HepG2 (cell line): Measurements from ENCODE around the gene HLF. TPM values are rescaled to one million over a fixed set of nuclear protein-coding genes. Genes with fewer than 3 reads are reported as not detected.

Experiments
- CREB1 ChIP-seq, 2 experiments: fragments of 450-650 bp in 1 of 2; IDR thresholded peaks; 2 replicates each; pipeline ENCODE4 v1.6.1; 2016 to 2017; ENCODE audit warnings: control low read depth in 1 of 2, mild to moderate bottlenecking in 1 of 2, missing compliant biosample characterization in 1 of 2, missing genetic modification characterization in 1 of 2
- HCFC1 ChIP-seq: fragments of 150-350 bp; IDR thresholded peaks from 2 replicates; pipeline ENCODE4 v1.6.1; 2014; ENCODE audit warnings: low read depth, low read length
- NFYB ChIP-seq: sonication (generic); formaldehyde crosslinking; IDR thresholded peaks from 2 replicates; pipeline ENCODE4 v1.4.0; 2020; ENCODE audit warnings: missing genetic modification reagents
- ZNF329 ChIP-seq: sonication (generic); formaldehyde crosslinking; IDR thresholded peaks from 2 replicates; pipeline ENCODE4 v1.9.0; 2021; ENCODE audit warnings: low read depth, mild to moderate bottlenecking, missing genetic modification reagents
- polyA plus RNA-seq, 8 experiments: library from polyadenylated mRNA; depleted of rRNA in 3 of 8; stranded (reverse) in 7 of 8; unstranded in 1 of 8; fragments of >200 nt; fragmentation: Illumina TruSeq in 4 of 8; extraction: Trizol in 4 of 8; gene quantifications; 2 replicates each; pipeline versions ENCODE4 v1.2.1 to v1.2.3, GENCODE V29; 2011 to 2016; ENCODE audit warnings: low read depth in 4 of 8, missing spikeins in 1 of 8, mixed read lengths in 1 of 8; ENCODE audit not compliant: insufficient read depth in 1 of 8
- total RNA-seq, 5 experiments: library from RNA; depleted of rRNA; stranded (reverse); fragments of >200 nt; fragmentation: Illumina TruSeq; extraction: Trizol; gene quantifications; 2 replicates each; pipeline ENCODE4 v1.2.3, GENCODE V29; 2016; ENCODE audit warnings: low read depth in 1 of 5
- TF ChIP-seq, protein P1 (sequence below): sonication (generic); formaldehyde crosslinking; conservative IDR thresholded peaks from 2 replicates; pipeline ENCODE4 v1.4.0; 2020; ENCODE audit warnings: missing genetic modification reagents
- TF ChIP-seq, protein P2 (sequence below): sonication (generic); formaldehyde crosslinking; IDR thresholded peaks from 2 replicates; pipeline ENCODE4 v1.4.0; 2020; ENCODE audit warnings: mild to moderate bottlenecking, missing genetic modification reagents, borderline replicate concordance
- TF ChIP-seq, protein P3 (sequence below): sonication (generic); formaldehyde crosslinking; IDR thresholded peaks from 2 replicates; pipeline ENCODE4 v1.4.0; 2020; ENCODE audit warnings: missing genetic modification reagents
- TF ChIP-seq, protein P4 (sequence below): sonication (generic); formaldehyde crosslinking; IDR thresholded peaks from 2 replicates; pipeline ENCODE4 v1.9.0; 2021; ENCODE audit warnings: missing genetic modification reagents, mild to moderate bottlenecking, borderline replicate concordance
- TF ChIP-seq, protein P5 (sequence below): sonication (generic); formaldehyde crosslinking; IDR thresholded peaks from 2 replicates; pipeline ENCODE4 v1.4.0; 2020; ENCODE audit warnings: missing genetic modification reagents, borderline replicate concordance

Gene HLF
- total and polyA plus RNA-seq, 2 of the 13 experiments (the other 11 are each of a cell fraction or from before 2014, with no cell fraction given), result 202 to 346 TPM

DNA sequence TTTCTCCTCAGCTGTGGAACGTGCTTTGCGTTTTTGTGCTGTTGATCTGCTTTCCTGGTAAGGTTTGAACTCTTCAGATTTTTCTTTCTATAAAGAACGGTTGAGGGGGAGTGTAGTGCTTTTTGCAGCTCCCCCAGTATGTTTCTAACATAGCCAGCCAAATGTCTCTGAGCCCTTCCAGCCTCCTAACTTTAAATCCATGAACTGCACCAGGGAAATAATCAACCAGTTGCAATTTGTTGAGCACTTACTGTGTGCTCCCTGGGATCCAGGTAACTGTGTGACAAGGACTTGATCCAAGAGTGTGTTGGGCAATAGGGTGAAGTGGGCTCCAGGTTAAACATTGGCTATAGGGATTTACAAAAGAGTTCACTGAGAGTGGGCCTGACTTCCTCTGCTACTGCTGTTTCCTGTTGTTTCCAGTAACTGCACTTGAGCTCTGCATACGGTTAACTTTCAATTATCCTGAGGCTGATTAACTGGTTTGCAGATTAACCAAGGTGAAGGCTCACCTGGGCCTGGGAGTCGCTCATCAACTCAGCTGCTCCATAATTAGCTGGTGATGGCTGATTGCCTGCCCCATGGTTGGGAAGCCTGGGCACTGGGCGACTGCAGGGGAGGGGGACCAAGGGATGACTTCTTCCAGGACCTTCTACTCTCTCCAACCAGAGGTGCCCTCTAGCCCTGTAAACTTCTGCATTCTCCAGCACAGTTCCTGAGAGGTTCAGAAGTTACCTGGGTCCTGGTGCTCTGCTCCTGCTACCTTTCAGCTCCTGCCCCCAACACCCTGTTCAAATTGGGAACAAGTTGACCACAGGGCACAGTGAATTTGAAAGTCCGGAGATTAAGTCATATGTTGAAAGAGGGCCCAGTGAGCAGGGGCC, 19.5 kb downstream of the HLF start (continued):
- TF ChIP-seq CREB1 (IDR thresholded peaks at IDR 0.05) (no peak), CREB1 (CRISPR knock-in tag; IDR thresholded peaks at IDR 0.05) (peak; percentile 82), ZNF329 (CRISPR knock-in tag) (peak; percentile 82; the same call in 1 of the 2 replicates), HCFC1 (no peak), NFYB (CRISPR knock-in tag) (0 out of 2 replicates have a peak, but pooled peaks have one; percentile 11)
- TF ChIP-seq, protein P1, sequence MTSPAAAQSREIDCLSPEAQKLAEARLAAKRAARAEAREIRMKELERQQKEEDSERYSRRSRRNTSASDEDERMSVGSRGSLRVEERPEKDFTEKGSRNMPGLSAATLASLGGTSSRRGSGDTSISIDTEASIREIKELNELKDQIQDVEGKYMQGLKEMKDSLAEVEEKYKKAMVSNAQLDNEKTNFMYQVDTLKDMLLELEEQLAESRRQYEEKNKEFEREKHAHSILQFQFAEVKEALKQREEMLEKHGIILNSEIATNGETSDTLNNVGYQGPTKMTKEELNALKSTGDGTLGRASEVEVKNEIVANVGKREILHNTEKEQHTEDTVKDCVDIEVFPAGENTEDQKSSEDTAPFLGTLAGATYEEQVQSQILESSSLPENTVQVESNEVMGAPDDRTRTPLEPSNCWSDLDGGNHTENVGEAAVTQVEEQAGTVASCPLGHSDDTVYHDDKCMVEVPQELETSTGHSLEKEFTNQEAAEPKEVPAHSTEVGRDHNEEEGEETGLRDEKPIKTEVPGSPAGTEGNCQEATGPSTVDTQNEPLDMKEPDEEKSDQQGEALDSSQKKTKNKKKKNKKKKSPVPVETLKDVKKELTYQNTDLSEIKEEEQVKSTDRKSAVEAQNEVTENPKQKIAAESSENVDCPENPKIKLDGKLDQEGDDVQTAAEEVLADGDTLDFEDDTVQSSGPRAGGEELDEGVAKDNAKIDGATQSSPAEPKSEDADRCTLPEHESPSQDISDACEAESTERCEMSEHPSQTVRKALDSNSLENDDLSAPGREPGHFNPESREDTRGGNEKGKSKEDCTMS (CRISPR knock-in tag), result 0 out of 2 replicates have a peak, but pooled peaks have one; percentile 17
- TF ChIP-seq, protein P2, sequence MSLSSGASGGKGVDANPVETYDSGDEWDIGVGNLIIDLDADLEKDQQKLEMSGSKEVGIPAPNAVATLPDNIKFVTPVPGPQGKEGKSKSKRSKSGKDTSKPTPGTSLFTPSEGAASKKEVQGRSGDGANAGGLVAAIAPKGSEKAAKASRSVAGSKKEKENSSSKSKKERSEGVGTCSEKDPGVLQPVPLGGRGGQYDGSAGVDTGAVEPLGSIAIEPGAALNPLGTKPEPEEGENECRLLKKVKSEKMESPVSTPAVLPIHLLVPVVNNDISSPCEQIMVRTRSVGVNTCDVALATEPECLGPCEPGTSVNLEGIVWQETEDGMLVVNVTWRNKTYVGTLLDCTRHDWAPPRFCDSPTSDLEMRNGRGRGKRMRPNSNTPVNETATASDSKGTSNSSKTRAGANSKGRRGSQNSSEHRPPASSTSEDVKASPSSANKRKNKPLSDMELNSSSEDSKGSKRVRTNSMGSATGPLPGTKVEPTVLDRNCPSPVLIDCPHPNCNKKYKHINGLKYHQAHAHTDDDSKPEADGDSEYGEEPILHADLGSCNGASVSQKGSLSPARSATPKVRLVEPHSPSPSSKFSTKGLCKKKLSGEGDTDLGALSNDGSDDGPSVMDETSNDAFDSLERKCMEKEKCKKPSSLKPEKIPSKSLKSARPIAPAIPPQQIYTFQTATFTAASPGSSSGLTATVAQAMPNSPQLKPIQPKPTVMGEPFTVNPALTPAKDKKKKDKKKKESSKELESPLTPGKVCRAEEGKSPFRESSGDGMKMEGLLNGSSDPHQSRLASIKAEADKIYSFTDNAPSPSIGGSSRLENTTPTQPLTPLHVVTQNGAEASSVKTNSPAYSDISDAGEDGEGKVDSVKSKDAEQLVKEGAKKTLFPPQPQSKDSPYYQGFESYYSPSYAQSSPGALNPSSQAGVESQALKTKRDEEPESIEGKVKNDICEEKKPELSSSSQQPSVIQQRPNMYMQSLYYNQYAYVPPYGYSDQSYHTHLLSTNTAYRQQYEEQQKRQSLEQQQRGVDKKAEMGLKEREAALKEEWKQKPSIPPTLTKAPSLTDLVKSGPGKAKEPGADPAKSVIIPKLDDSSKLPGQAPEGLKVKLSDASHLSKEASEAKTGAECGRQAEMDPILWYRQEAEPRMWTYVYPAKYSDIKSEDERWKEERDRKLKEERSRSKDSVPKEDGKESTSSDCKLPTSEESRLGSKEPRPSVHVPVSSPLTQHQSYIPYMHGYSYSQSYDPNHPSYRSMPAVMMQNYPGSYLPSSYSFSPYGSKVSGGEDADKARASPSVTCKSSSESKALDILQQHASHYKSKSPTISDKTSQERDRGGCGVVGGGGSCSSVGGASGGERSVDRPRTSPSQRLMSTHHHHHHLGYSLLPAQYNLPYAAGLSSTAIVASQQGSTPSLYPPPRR (CRISPR knock-in tag), result peak; percentile 94
- TF ChIP-seq, protein P3, sequence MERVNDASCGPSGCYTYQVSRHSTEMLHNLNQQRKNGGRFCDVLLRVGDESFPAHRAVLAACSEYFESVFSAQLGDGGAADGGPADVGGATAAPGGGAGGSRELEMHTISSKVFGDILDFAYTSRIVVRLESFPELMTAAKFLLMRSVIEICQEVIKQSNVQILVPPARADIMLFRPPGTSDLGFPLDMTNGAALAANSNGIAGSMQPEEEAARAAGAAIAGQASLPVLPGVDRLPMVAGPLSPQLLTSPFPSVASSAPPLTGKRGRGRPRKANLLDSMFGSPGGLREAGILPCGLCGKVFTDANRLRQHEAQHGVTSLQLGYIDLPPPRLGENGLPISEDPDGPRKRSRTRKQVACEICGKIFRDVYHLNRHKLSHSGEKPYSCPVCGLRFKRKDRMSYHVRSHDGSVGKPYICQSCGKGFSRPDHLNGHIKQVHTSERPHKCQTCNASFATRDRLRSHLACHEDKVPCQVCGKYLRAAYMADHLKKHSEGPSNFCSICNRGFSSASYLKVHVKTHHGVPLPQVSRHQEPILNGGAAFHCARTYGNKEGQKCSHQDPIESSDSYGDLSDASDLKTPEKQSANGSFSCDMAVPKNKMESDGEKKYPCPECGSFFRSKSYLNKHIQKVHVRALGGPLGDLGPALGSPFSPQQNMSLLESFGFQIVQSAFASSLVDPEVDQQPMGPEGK, result peak; percentile 77
- TF ChIP-seq, protein P4, sequence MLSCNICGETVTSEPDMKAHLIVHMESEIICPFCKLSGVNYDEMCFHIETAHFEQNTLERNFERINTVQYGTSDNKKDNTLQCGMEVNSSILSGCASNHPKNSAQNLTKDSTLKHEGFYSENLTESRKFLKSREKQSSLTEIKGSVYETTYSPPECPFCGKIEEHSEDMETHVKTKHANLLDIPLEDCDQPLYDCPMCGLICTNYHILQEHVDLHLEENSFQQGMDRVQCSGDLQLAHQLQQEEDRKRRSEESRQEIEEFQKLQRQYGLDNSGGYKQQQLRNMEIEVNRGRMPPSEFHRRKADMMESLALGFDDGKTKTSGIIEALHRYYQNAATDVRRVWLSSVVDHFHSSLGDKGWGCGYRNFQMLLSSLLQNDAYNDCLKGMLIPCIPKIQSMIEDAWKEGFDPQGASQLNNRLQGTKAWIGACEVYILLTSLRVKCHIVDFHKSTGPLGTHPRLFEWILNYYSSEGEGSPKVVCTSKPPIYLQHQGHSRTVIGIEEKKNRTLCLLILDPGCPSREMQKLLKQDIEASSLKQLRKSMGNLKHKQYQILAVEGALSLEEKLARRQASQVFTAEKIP (CRISPR knock-in tag), result no peak
- TF ChIP-seq, protein P5, sequence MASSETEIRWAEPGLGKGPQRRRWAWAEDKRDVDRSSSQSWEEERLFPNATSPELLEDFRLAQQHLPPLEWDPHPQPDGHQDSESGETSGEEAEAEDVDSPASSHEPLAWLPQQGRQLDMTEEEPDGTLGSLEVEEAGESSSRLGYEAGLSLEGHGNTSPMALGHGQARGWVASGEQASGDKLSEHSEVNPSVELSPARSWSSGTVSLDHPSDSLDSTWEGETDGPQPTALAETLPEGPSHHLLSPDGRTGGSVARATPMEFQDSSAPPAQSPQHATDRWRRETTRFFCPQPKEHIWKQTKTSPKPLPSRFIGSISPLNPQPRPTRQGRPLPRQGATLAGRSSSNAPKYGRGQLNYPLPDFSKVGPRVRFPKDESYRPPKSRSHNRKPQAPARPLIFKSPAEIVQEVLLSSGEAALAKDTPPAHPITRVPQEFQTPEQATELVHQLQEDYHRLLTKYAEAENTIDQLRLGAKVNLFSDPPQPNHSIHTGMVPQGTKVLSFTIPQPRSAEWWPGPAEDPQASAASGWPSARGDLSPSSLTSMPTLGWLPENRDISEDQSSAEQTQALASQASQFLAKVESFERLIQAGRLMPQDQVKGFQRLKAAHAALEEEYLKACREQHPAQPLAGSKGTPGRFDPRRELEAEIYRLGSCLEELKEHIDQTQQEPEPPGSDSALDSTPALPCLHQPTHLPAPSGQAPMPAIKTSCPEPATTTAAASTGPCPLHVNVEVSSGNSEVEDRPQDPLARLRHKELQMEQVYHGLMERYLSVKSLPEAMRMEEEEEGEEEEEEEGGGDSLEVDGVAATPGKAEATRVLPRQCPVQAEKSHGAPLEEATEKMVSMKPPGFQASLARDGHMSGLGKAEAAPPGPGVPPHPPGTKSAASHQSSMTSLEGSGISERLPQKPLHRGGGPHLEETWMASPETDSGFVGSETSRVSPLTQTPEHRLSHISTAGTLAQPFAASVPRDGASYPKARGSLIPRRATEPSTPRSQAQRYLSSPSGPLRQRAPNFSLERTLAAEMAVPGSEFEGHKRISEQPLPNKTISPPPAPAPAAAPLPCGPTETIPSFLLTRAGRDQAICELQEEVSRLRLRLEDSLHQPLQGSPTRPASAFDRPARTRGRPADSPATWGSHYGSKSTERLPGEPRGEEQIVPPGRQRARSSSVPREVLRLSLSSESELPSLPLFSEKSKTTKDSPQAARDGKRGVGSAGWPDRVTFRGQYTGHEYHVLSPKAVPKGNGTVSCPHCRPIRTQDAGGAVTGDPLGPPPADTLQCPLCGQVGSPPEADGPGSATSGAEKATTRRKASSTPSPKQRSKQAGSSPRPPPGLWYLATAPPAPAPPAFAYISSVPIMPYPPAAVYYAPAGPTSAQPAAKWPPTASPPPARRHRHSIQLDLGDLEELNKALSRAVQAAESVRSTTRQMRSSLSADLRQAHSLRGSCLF (CRISPR knock-in tag), result peak; percentile 50; the same call in 1 of the 2 replicates
